GM10266 (cell line): Measurements from ENCODE around the gene CSTPP1.

Source experiments
- DNase-seq: peaks from one replicate; pipeline ENCODE4 v3.0.0; 2012; ENCODE audit errors: extremely low spot score
- TF ChIP-seq, protein P1 (sequence below): IDR thresholded peaks from 2 replicates; pipeline ENCODE4 v1.5.1; 2012; ENCODE audit warnings: mild to moderate bottlenecking, low read depth; ENCODE audit not compliant: control insufficient read depth, insufficient read depth; ENCODE audit errors: missing control alignments

CSTPP1 gene

DNA sequence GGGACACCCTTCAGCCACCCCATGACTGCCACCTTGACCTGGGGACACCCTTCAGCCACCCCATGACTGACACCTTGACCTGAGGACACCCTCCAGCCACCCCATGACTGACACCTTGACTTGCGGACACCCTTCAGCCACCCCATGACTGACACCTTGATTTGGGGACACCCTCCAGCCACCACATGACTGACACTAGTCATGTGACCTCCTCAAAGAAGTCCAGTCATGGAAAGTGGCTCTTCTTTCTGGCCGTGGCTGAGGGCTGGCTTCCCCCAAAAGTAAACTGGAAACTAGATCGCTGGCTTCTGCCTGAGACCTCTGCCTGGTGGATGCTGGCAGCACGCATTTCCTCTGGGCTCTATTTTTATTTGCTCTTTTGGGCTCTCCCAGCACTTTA lies 211.7 kb downstream of the CSTPP1 start:
- TF ChIP-seq, protein P1, sequence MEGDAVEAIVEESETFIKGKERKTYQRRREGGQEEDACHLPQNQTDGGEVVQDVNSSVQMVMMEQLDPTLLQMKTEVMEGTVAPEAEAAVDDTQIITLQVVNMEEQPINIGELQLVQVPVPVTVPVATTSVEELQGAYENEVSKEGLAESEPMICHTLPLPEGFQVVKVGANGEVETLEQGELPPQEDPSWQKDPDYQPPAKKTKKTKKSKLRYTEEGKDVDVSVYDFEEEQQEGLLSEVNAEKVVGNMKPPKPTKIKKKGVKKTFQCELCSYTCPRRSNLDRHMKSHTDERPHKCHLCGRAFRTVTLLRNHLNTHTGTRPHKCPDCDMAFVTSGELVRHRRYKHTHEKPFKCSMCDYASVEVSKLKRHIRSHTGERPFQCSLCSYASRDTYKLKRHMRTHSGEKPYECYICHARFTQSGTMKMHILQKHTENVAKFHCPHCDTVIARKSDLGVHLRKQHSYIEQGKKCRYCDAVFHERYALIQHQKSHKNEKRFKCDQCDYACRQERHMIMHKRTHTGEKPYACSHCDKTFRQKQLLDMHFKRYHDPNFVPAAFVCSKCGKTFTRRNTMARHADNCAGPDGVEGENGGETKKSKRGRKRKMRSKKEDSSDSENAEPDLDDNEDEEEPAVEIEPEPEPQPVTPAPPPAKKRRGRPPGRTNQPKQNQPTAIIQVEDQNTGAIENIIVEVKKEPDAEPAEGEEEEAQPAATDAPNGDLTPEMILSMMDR, result no peak
- no peak for DNase-seq

- no peak for DNase-seq
- TF ChIP-seq, protein P1, result no peak
Measured at GRCh38 chr11:47148903-47149531, 212.5 kb downstream of the CSTPP1 start.

DNA sequence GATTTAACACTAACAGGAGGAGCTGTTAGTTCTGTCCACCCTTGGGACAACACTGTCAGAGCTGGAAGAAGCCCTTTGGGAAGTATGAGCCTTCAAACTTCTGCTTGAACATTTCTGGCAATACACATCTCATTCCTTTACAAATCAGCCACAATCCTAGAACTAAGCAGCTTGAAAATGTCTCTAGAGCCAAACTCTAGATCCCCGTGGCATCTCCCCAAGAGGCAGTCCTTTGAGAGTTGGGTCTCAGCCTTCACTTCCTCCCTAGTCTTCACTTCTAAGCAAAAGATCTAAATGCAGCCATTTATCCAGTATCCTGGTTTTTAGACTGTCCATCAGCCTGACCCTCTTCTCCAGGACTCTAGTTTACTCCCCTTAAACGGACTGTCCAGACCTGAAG lies 213.2 kb downstream of the CSTPP1 start:
- TF ChIP-seq, protein P1, result no peak
- DNase-seq, result no peak

DNA sequence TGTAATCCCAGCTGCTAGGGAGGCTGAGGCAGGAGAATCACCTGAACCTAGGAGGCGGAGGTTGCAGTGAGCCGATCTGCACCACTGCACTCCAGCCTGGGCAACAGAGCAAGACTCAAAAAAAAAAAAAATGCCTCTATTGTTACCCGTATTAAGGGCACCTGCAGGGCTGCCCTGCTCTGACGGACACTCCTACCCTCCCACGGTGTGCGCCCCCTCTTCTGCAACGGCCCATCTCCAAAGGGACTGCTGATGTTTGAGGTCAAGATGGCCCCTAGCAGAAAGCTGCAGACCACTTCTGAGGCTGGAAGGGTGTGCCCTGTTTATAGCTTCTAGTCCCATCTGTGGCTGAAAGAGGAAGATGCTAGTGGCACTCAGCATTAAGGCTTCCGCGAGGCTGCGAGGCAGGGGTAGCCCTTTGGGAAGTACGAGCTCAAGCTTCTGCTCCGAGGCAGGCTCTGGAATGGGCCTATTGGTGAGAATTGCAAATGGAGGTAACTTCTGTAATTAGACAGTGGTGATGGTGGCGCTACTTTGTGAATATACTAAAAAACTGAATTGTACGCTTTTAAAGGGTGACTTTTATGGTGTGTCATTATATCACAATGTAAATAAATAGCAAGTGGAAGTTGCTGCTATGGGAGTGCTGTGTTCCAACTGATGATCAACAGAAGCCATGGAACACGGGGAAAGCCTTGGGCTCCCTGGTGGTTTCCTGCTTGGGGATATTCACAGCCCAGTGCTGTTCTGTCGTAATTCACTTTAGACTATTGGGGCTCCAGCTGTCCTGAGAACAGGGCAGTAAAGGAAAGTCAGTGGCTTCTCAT lies 215.8 kb downstream of the CSTPP1 start:
- no peak for DNase-seq
- TF ChIP-seq, protein P1, result no peak

- TF ChIP-seq, protein P1, result peak; percentile 96
Measured at GRCh38 chr11:47152953-47153950, 216.7 kb downstream of the CSTPP1 start.

DNA sequence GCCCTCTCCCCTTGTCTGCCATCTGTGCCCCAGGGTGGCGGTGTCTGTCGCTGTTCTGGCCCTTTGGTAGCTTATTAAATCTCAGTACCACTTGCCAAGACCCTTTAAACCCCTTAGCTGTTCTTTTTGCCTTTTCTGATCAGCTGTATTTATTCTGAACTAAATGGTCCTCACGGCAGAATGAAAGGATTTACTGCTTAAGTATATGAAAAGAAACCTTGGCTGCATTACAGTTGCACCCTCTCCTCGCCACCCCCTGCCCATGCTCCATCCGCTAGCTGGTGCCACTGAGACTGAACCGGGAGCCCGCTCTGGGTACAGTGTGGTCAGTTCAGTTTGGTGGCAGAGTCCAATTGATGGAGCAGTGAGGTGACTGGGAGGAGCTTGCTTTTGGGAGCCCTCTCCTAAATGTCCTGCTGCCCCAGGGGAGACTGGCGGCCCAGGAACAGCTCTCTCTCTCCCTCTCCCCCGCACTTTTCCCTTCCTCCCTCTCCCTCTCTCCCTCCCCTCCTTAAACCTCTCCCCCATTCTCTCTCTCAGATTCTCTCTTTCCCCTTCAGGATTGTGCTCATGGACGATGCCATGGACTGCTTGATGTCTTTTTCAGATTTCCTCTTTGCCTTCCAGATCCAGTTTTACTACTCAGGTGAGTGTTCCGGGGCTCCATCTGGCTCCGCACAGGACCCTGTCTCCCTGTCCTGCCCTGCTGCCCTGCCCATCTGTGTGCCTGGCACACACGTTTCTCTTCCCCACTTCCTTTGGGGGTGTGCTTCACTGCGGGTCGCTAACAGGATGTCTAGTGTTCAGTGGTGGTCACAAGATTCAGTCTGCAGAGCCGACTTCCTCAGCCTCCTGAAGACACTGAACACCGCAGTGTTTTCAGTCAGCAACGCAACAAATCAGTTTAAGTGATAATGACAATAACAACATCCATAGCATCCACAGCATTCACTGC lies 218.3 kb downstream of the CSTPP1 start:
- DNase-seq, result no peak
- TF ChIP-seq, protein P1, result no peak

More at GRCh38 chr11:47152953-47153950, 216.7 kb downstream of the CSTPP1 start:
- peak; percentile 83 for DNase-seq
